SU-DHL-6 (cell line): ENCODE data around the gene PDZD7.

Source experiments
- H2AFZ ChIP-seq: fragments of 200-600 bp; sonication (generic); 2 replicates; pipeline ENCODE4 v1.6.1; 2014; ENCODE audit warnings: low read depth, mild to moderate bottlenecking, moderate library complexity, mixed read lengths, antibody characterized with exemption, low read length; ENCODE audit not compliant: severe bottlenecking
- H3F3A ChIP-seq: fragments of 200-600 bp; shearing (Covaris generic); 2 replicates; pipeline ENCODE4 v1.6.0; 2016; ENCODE audit warnings: antibody characterized with exemption, mild to moderate bottlenecking; ENCODE audit not compliant: insufficient read depth
- H3K27ac ChIP-seq: fragments of 200-600 bp; sonication (generic); 2 replicates; pipeline ENCODE4 v1.5.1; 2016; ENCODE audit warnings: low read depth, mild to moderate bottlenecking, low read length, moderate library complexity, mixed read lengths
- H3K27me3 ChIP-seq: fragments of 200-600 bp; sonication (generic), shearing (Covaris generic); 2 replicates; pipeline ENCODE4 v1.6.0; 2014; ENCODE audit warnings: mild to moderate bottlenecking, low read length
- H3K36me3 ChIP-seq: fragments of 200-600 bp; sonication (generic); 2 replicates; pipeline ENCODE4 v1.6.1; 2014; ENCODE audit warnings: mild to moderate bottlenecking, low read length, mixed read lengths
- H3K4me2 ChIP-seq: fragments of 300-600, 200-600 bp; shearing (Covaris generic), sonication (generic); 2 replicates; pipeline ENCODE4 v1.6.0; 2014; ENCODE audit warnings: low read length, low read depth, mild to moderate bottlenecking; ENCODE audit not compliant: poor library complexity, severe bottlenecking
- H3K4me3 ChIP-seq: fragments of 200-600 bp; sonication (generic); 2 replicates; pipeline ENCODE4 v1.5.1; 2014; ENCODE audit warnings: antibody characterized with exemption, low read length, mild to moderate bottlenecking, mixed read lengths; ENCODE audit not compliant: insufficient read depth, poor library complexity, severe bottlenecking
- H3K79me2 ChIP-seq: fragments of 200-600 bp; sonication (generic); 2 replicates; pipeline ENCODE4 v1.6.1; 2014; ENCODE audit warnings: mild to moderate bottlenecking, low read length, moderate library complexity; ENCODE audit not compliant: insufficient read depth
- H3K9ac ChIP-seq: fragments of 200-600 bp; sonication (generic); 2 replicates; pipeline ENCODE4 v1.7.0; 2014; ENCODE audit warnings: mild to moderate bottlenecking, low read length
- H3K9me2 ChIP-seq: fragments of 200-600 bp; sonication (generic); replicated peaks from 2 replicates; pipeline ENCODE4 v1.6.1; 2014; ENCODE audit warnings: low read length; ENCODE audit not compliant: insufficient read depth
- H3K9me3 ChIP-seq: fragments of 200-600 bp; sonication (generic); 2 replicates; pipeline ENCODE4 v1.6.1; 2014; ENCODE audit warnings: low read length, mixed read lengths; ENCODE audit not compliant: insufficient read depth
- H4K20me1 ChIP-seq: fragments of 200-600 bp; sonication (generic); 2 replicates; pipeline ENCODE4 v1.6.1; 2014; ENCODE audit warnings: low read depth, mild to moderate bottlenecking, antibody characterized with exemption, low read length, moderate library complexity, mixed read lengths
- CTCF ChIP-seq: fragments of 200-600 bp; sonication (generic); IDR thresholded peaks from one replicate; pipeline ENCODE4 v1.5.1; 2017; ENCODE audit warnings: antibody characterized with exemption, mild to moderate bottlenecking, low read length, moderate library complexity; ENCODE audit not compliant: insufficient read depth, poor library complexity, severe bottlenecking
- EZH2phosphoT487 ChIP-seq: fragments of 200-600 bp; sonication (generic), shearing (Covaris generic); conservative IDR thresholded peaks from 2 replicates; pipeline ENCODE4 v1.6.1; 2018; ENCODE audit warnings: mild to moderate bottlenecking, antibody characterized with exemption, low read length, moderate library complexity, mixed read lengths

PDZD7 gene

GRCh38 chr10:101075775-101076174 lies 44.8 kb upstream of the PDZD7 start:
- no peak overlapping the region for H3K9ac ChIP-seq
- no peaks in the 10 kb centered on the region for H3K9me3 ChIP-seq
- H4K20me1 ChIP-seq, result no peaks in the 10 kb centered on the region
- no peaks in the 10 kb centered on the region for H3F3A ChIP-seq
- no peak overlapping the region for H2AFZ ChIP-seq
- no peak overlapping the region for H3K4me3 ChIP-seq
- no peak overlapping the region for H3K27ac ChIP-seq
- no peak overlapping the region for H3K4me2 ChIP-seq
- H3K36me3 ChIP-seq, result no peaks in the 10 kb centered on the region
- TF ChIP-seq EZH2phosphoT487 (no peak), CTCF (no peak)
- no peaks in the 10 kb centered on the region for H3K27me3 ChIP-seq
- H3K9me2 ChIP-seq, result no peaks in the 10 kb centered on the region
- H3K79me2 ChIP-seq, result no peaks in the 10 kb centered on the region

GRCh38 chr10:101073631-101074030 lies 42.7 kb upstream of the PDZD7 start:
- Histone ChIP-seq H3K79me2 (no peaks in the 10 kb centered on the region), H3K27me3 (no peaks in the 10 kb centered on the region), H3F3A (no peaks in the 10 kb centered on the region), H3K9me2 (no peaks in the 10 kb centered on the region), H3K4me2 (no peak overlapping the region), H3K9me3 (no peaks in the 10 kb centered on the region), H3K4me3 (no peak overlapping the region), H2AFZ (no peak overlapping the region), H3K36me3 (no peaks in the 10 kb centered on the region), H3K9ac (no peak overlapping the region), H3K27ac (no peak overlapping the region), H4K20me1 (no peaks in the 10 kb centered on the region)
- TF ChIP-seq EZH2phosphoT487 (no peak), CTCF (no peak)

- no peak overlapping the region for H2AFZ ChIP-seq
These were observed 42.0 kb upstream of the PDZD7 start for GRCh38 chr10:101072923-101073322.

More at GRCh38 chr10:101072923-101073322, 42.0 kb upstream of the PDZD7 start:
- no peaks in the 10 kb centered on the region for H3K9me2 ChIP-seq
- no peak overlapping the region for H3K27ac ChIP-seq
- H3K79me2 ChIP-seq, result no peaks in the 10 kb centered on the region
- no peaks in the 10 kb centered on the region for H3K9me3 ChIP-seq
- no peaks in the 10 kb centered on the region for H3K27me3 ChIP-seq
- H3K4me2 ChIP-seq, result no peak overlapping the region
- H3K4me3 ChIP-seq, result no peak overlapping the region
- H3K9ac ChIP-seq, result no peak overlapping the region
- TF ChIP-seq CTCF (no peak), EZH2phosphoT487 (no peak)
- no peaks in the 10 kb centered on the region for H3F3A ChIP-seq
- no peaks in the 10 kb centered on the region for H3K36me3 ChIP-seq
- no peaks in the 10 kb centered on the region for H4K20me1 ChIP-seq
